SK-N-SH treated with all-trans-retinoic acid at 6 μM for 48 hours (cell line): ENCODE data around the gene GJC2.

ENCODE experiments used
- ESRRG ChIP-seq: fragments of 250-450 bp; sonication (Bioruptor Pico); IDR thresholded peaks from 2 replicates; pipeline ENCODE4 v1.6.1; 2021; ENCODE audit warnings: mild to moderate bottlenecking
- ZFP30 ChIP-seq: fragments of 450-650 bp; formaldehyde crosslinking; IDR thresholded peaks from 2 replicates; pipeline ENCODE4 v1.5.0; 2022; ENCODE audit warnings: mild to moderate bottlenecking, moderate library complexity
- ZNF565 ChIP-seq: fragments of 450-650 bp; formaldehyde crosslinking; conservative IDR thresholded peaks from 2 replicates; pipeline ENCODE4 v1.5.0; 2020; ENCODE audit warnings: low read depth, mild to moderate bottlenecking, moderate library complexity
- TF ChIP-seq, protein P1 (sequence below): fragments of 250-450 bp; sonication (Bioruptor Pico); IDR thresholded peaks from 2 replicates; pipeline ENCODE4 v1.5.1; 2020; ENCODE audit warnings: low read depth, mild to moderate bottlenecking, moderate library complexity
- TF ChIP-seq, protein P2 (sequence below): fragments of 250-450 bp; sonication (Bioruptor Pico); IDR thresholded peaks from 2 replicates; pipeline ENCODE4 v1.8.0; 2020; ENCODE audit warnings: mild to moderate bottlenecking, moderate library complexity, borderline replicate concordance

- TF ChIP-seq ZFP30 (CRISPR knock-in tag) (no peak), ZNF565 (CRISPR knock-in tag) (no peak), ESRRG (CRISPR knock-in tag) (no peak)
- TF ChIP-seq, protein P1, sequence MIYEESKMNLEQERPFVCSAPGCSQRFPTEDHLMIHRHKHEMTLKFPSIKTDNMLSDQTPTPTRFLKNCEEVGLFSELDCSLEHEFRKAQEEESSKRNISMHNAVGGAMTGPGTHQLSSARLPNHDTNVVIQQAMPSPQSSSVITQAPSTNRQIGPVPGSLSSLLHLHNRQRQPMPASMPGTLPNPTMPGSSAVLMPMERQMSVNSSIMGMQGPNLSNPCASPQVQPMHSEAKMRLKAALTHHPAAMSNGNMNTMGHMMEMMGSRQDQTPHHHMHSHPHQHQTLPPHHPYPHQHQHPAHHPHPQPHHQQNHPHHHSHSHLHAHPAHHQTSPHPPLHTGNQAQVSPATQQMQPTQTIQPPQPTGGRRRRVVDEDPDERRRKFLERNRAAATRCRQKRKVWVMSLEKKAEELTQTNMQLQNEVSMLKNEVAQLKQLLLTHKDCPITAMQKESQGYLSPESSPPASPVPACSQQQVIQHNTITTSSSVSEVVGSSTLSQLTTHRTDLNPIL (CRISPR knock-in tag): no peak
- TF ChIP-seq, protein P2, sequence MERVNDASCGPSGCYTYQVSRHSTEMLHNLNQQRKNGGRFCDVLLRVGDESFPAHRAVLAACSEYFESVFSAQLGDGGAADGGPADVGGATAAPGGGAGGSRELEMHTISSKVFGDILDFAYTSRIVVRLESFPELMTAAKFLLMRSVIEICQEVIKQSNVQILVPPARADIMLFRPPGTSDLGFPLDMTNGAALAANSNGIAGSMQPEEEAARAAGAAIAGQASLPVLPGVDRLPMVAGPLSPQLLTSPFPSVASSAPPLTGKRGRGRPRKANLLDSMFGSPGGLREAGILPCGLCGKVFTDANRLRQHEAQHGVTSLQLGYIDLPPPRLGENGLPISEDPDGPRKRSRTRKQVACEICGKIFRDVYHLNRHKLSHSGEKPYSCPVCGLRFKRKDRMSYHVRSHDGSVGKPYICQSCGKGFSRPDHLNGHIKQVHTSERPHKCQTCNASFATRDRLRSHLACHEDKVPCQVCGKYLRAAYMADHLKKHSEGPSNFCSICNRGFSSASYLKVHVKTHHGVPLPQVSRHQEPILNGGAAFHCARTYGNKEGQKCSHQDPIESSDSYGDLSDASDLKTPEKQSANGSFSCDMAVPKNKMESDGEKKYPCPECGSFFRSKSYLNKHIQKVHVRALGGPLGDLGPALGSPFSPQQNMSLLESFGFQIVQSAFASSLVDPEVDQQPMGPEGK (CRISPR knock-in tag): no peak
Observed at GRCh38 chr1:228106800-228107054, 43.0 kb upstream of the GJC2 start.
